ENCODE measurements around the gene SLC50A1.

GRCh38 chr1:155184835-155185782 is 49.5 kb downstream of the SLC50A1 start:
- TF ChIP-seq CTCF (IDR thresholded peaks at IDR 0.05; ENCODE audit: insufficient read depth, low read length) (no peak), POLR2AphosphoS5 (IDR thresholded peaks at IDR 0.05; ENCODE audit: low read depth) (no peak), GABPA (IDR thresholded peaks at IDR 0.05; ENCODE audit: low read depth) (no peak)
- TF ChIP-seq, protein P1, sequence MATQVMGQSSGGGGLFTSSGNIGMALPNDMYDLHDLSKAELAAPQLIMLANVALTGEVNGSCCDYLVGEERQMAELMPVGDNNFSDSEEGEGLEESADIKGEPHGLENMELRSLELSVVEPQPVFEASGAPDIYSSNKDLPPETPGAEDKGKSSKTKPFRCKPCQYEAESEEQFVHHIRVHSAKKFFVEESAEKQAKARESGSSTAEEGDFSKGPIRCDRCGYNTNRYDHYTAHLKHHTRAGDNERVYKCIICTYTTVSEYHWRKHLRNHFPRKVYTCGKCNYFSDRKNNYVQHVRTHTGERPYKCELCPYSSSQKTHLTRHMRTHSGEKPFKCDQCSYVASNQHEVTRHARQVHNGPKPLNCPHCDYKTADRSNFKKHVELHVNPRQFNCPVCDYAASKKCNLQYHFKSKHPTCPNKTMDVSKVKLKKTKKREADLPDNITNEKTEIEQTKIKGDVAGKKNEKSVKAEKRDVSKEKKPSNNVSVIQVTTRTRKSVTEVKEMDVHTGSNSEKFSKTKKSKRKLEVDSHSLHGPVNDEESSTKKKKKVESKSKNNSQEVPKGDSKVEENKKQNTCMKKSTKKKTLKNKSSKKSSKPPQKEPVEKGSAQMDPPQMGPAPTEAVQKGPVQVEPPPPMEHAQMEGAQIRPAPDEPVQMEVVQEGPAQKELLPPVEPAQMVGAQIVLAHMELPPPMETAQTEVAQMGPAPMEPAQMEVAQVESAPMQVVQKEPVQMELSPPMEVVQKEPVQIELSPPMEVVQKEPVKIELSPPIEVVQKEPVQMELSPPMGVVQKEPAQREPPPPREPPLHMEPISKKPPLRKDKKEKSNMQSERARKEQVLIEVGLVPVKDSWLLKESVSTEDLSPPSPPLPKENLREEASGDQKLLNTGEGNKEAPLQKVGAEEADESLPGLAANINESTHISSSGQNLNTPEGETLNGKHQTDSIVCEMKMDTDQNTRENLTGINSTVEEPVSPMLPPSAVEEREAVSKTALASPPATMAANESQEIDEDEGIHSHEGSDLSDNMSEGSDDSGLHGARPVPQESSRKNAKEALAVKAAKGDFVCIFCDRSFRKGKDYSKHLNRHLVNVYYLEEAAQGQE (IDR thresholded peaks at IDR 0.05; ENCODE audit: insufficient replicate concordance, low read depth) = no peak

Data from HL-60 (cell line).